ENCODE data around the gene NRN1L.
"Not testable (repeated sequence)": the region's sequence is repeated elsewhere in the genome, so short reads cannot be mapped to it uniquely, and the experiment has no call there.

NRN1L gene

DNA sequence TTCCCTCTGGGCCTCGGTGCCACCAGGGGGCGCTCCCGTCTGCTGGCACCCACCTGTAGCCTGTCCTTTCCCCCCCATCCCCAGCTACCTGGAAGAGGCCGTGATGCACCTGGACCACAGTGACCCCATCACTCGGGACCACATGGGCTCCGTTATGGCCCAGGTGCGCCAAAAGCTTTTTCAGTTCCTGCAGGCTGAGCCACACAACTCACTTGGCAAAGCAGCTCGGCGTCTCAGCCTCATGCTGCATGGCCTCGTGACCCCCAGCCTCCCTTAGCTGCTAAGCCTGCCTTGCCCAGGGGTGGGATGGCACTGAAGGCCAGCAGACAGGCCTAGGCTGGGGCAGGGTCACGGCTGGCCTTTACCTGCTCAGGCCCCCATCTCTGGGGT is 818 bp upstream of the NRN1L start:
- DNase-seq = peak; percentile 78

DNA sequence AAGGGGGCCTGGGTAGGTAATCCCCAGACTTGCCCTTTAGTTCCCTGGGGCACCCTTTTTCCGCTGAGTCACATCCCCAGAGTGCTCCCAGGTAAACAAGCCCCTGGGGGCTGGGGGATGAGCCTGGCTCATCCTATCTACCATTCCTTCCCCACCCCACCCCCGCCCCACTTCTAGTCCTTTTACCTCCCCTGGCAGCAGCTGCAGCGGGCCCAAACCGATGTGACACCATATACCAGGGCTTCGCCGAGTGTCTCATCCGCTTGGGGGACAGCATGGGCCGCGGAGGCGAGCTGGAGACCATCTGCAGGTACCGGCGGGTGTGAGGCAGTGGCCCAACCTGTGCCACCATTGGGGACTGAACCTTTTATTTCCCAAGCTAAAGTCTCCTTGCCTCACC is 860 bp downstream of the NRN1L start:
- DNase-seq = no peak

DNA sequence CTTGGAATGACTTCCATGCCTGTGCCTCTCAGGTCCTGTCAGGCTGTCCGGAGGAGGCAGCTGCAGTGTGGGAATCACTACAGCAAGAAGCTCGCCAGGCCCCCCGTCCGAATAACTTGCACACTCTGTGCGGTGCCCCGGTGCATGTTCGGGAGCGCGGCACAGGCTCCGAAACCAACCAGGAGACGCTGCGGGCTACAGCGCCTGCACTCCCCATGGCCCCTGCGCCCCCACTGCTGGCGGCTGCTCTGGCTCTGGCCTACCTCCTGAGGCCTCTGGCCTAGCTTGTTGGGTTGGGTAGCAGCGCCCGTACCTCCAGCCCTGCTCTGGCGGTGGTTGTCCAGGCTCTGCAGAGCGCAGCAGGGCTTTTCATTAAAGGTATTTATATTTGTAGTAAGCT is 1.3 kb downstream of the NRN1L start:
- no peak for DNase-seq

DNA sequence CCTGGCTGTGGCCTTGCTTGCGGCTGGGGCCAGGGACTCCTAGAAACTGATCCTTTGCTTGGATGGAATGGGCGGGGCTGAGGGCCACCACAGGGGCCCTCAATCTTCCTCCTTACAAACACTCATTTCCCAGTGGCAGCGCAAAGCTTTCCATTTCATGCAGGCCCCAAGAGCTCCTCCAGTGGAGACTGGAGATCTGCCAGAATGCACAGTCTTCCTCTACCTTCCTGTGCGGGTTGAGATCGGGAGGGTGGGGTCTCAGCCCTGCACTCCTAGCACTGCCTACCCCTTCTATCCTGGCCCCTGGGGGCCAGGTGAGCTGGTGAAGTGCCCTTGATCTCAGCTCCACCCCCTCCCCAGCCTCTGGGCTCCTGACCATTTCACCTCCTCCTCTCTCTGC is 1.7 kb downstream of the NRN1L start:
- DNase-seq = no peak

DNA sequence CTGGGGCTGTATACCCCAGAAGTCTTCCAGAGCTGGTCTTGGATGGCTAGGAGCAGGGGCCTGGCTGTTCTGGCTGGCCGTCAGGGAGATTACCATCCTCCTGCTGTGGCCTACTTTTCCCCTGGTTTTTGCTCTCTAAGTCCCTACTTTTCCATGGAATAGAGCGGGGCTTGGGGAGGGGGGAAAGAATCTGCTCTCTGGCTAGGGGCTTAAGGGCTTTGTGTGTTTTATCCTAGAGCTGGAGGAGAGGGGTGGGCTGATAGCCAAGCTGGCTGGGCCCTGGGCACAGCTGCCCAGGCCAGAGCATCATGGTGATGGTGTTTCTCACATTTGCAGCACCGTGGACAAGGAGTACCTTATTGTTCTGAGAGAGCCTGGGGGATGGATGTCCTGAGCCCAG is 3.6 kb downstream of the NRN1L start:
- no peak for DNase-seq

DNA sequence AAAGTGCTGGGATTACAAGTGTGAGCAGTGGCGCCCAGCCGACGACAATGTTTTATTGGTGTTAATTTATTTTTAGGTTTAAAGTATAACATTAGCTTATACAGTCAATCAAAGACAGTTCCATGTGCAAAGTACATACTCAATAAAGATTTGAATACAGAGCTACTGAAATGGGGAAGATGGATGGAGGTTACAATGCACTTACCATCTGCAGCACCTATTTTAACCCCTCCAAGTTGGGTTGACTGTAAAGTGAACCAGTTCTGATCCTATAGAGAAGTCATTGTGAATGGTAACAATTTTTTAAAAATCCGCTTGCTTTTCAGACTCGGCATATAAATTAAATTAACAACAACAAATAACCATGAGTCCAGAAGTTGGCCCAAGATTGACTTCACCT is 7.7 kb downstream of the NRN1L start:
- no peak for DNase-seq

DNA sequence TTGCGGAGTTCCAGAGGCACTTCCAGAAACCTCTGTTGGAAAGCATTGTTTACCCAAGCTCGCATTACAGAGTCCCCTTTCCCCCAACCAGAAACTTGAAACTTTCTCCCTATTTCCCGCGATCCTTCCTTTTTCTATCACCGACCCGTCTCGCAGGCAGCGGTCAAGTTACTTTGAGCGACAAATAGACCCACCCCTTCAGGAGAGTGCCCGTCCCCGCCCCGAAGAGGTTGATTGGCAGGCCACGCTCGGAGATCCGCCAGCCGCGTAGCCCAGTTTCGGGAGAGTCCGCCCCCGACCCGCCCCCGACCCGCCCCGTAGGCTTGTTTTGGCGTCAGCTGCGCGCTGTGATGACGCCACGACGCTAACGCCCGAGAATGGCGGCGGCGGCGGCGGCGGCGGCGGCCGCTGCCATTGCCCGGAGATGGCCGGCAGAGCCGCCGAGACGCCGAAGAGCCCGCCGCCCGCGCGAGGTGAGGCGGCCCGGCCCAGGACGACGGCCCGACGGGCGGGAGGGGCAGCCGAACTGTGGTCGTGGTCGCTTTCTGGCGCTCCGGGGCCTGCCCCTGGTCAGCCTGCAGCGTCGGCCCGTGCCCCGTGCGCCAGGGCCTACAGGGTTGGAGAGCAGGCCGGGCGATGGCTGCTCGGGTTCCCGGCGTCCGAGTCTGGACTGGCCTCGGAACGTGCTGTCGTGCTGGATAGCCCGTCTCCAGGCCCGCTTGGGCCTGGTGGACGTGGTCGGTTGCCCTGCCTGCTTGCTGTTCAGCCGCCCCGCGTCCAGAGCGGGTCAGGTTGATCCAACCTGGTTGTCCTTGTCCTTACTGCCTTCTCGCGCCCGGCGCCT is 8.4 kb downstream of the NRN1L start, which contains the start of gene PSKH1:
PSKH1 (plus strand) TSS at position 356 of the 844 bp plus-strand sequence. CDS start 15,496 bp downstream, outside the sequence.
- DNase-seq = peak; percentile 94

DNA sequence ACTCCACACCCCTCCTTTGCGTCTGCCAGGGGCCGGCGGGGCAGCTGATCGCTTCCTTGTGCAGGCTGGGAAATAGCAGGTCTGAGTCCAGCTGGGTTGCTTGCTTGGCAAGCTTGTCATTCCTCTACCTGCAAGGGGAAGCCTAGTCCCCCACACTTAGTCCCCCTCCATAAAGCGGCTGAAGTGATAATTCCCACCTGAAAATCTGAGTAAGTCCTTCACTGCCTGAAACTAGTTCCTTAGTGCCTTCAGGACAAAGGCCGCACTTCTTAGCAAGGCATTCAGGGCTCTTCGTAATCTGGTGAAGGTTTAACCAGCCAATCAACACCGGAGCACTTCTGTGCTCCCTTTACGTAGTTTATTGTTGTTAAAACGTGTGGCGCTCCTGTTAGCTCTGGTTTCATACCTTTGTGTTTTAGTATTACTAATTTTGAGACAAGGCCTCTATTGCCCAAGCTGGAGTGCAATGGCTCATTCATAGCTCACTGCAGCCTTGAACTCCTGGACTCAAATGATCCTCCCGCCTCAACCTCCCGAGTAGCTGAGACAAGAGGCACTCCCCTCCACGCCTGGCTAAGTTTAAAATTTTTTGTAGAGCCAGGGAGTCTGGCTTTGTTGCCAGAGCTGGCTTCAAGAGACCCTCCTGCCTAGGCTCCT is 9.2 kb downstream of the NRN1L start:
- DNase-seq = no peak

DNA sequence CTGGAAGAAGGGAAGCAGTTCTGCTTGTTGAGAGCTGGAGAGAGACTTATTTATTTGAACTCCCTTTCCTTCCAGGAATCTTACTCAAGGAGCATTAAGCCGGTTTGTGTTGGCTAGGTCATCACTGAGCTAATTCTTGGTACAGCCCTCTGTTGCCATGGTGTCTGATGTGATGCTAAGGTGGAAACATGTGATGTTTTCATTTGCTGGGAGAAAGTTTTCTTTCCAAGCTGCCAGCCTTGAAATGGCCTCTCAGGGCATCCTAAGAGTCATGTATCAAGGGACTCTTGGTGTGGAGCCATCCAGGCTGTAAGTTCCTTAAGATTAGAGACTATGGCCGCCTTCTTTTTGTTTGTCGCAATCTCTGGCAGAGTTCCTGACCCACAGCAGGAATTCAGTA is 12.5 kb downstream of the NRN1L start:
- no peak for DNase-seq

DNA sequence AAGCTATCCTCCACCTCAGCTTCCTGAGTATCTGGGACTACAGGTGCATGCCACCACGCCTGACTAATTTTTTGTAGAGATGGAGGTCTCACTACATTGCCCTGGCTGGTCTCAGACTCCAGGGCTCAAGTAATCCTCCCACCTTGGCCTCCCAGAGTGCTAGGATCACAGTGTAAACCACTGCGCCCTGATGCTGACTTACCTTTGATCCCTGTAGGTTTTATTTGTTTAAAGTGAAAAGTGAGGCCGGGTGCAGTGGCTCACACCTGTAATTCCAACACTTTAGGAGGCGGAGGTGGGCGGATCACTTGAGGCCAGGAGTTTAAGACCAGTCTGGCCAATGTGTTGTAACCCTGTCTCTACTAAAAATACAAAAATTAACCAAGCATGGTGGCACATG is 17.0 kb downstream of the NRN1L start:
- DNase-seq = no peak

DNA sequence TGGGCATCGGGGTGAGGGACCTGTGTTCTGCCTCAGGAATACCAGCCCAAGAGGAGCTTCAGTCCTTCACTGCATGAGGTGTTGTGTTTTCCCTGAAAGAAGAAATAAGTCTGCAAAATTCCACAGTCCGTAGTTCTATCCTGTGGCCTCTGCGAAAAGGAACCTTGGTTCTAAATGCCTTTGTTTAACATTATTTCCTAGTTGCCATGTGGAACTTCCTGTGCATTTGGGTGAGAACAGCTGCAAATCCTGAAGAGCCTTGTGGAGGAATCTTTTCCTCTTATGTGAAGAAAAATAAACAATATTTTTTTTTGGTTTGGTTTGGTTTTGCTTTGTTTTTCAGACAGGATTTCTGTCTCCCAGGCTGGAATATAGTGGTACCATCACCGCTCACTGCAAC is 18.1 kb downstream of the NRN1L start:
- DNase-seq = no peak

DNA sequence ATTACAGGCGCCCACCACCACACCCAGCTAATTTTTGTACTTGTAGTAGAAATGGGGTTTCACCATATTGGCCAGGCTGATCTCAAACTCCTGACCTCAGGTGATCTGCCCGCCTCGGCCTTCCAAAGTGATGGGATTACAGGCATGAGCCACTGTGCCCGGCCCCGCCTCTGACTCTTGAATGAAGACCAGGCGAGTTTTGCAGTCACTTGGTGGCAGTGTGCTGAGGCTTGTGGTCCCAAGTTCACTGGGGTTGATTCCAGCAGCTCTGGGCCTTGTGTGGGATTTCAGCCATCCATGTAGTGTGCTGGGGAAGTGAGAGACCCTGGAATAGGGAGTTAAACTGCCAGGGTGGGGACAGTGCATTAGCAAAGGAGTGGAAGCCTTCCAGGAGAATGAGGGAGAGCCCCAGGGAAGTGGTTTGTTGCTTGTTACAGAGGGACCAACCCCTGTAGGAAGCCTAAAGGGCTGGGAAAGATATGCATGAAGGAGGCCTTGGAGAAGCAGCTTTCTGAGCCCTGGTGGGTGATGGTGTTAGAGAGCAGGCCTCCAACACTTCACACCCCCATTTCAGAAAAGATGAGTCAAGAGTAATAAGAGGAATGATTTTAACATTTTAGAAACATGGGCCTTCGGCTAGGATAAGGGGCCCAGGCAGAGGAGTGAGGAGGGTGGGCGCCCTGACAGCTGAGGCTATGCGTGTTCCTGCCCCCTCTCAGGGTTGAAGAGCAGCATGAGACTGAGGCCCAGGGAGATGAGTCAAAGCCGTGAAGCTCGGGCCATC is 22.9 kb downstream of the NRN1L start:
- no peak for DNase-seq

DNA sequence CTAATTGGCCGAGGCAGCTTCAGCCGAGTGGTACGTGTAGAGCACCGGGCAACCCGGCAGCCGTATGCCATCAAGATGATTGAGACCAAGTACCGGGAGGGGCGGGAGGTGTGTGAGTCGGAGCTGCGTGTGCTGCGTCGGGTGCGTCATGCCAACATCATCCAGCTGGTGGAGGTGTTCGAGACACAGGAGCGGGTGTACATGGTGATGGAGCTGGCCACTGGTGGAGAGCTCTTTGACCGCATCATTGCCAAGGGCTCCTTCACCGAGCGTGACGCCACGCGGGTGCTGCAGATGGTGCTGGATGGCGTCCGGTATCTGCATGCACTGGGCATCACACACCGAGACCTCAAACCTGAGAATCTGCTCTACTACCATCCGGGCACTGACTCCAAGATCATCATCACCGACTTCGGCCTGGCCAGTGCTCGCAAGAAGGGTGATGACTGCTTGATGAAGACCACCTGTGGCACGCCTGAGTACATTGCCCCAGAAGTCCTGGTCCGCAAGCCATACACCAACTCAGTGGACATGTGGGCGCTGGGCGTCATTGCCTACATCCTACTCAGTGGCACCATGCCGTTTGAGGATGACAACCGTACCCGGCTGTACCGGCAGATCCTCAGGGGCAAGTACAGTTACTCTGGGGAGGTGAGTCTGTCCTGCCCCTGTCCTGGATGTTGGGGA is 24.5 kb downstream of the NRN1L start:
- no peak for DNase-seq

DNA sequence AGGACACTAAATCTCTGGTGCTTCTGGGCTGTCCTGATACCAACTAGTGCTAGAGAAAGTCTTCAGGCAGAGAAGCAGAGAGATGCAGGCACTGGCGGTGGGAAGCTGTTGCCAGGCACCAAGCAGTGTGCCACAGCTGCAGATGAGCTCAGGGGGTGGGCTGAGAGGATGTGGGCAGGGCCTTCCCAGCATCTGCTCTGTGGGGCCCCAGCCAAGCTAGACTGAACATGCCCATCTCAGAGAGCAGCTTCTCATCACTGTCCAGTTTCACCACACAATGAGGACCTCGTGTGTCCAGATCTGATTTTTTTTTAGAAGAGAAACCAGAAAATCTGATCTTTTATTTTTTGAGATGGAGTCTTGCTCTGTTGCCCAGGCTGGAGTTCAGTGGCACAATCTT is 25.5 kb downstream of the NRN1L start:
- no peak for DNase-seq

DNA sequence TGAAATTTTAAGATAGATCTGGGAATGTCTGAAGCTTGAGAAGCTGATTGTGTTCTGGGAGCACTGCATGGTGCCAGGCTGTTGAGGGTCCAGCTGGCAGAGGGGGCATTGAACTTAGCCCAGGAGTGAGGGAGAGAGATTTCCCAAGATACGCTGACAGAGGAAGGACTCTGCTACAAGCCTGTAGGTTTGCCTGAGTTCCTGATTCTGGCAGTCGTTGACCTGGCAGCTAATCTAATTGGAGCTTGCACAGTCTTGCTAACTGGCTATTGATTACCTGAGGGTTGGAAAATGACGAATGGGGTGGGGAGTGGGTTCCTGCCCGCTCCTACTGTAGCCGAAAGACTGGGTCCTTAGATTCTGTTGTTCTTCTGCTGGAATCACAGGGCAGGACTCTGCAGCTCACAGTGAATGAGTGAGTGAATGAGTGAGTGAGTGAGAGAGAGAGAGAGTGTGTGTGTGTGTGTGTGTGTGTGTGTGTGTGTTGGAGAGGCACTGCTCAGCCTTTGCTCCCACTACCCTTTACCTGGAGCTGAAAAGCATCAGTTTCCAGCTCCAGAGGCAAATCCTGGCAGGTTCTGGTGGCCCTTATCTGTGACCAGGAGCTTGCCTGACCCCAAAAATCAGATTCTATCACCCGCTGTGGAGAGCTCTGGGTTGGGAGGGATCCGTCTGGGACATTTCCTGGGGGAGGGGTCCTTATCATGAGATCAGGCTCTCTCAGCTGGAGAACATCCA is 30.2 kb downstream of the NRN1L start:
- no peak for DNase-seq

DNA sequence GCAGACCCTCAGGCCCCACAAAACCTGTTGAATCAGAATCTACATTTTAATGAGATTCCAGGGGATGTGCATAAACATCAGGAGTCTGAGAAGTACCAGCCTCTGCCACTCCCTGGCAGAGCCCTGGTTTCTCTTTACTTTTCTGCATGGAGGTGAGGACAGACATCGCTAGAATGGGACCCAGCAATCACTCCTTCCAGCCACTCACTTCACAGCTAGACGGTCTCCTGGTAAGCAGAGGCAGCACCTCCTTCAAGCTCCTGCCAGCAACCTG is 30.7 kb downstream of the NRN1L start:
- DNase-seq = not testable (repeated sequence)

DNA sequence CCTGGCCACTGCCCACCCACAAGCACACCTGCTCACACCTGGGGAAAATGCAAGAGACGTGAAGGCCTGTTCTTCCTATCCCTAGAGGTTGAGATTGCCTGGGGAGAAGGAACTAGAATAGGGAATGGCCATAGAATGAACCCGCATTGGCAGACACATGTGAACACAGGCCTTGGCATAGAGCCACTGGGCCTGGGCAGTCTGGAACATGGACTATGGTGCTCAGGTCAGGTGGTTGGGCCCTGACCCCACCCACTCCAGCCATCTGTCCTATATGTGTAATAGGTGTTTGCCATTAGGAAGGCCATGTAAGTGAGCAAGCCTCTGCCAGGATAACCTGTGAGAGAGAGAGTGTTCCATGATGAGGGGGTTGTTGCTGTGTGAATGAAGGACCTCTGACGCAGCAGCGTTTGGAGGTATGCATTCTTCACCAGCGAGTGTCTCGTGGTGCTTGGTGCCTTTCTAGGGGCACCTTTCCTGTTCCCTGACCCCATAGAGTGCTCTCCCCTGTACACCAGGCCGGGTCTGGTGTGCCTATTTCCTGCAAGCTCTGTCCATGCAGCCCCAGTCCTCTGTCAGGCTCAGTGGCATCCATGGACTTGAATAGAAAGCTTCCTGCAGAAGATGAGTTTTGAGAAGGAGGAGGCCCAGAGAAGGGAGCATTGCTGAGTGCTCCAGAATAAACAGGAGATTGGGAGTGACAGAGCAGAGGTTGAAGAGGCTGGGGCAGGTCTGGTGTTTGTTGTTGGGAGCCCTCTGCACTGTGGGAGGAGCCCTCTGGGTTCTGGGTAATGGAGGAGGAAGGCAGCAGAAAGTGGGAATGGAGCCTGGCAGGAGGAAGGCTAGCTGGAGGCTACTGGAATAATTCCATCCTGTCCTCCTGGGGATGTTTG is 31.4 kb downstream of the NRN1L start:
- DNase-seq = no peak

DNA sequence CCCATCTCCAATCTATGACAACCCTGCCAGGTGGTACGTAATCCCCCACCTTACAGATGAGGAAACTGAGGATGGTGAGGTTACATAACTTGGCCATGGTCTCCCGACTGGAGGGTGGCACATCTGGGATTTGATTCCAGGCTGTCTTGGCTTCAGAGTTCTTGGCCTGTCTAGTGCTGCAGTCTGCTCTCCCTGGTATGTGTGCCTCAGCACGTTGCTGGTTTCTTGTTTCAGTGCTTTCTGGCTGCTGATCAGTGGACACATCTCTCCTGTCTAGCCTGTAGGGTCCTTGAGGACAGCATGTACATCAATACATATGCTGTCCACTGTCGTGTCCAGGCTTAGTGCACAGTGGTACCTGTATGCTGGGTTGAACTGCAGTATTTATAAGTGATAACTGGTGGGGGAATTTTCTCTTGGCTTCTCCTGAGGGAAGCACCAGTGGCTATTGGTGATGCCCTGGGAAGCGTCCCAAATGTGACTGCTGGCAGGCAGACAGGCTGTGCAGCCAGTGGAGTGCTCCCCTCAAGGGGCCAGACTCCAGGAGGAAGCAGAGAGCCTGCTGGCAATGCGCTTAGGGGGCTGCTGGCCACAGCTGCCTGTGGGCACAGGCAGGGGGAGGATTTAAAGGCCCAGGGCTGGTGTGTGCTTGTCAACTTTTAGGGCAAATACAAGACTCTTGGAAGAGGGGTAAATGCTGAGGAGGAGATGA is 32.6 kb downstream of the NRN1L start:
- no peak for DNase-seq

DNA sequence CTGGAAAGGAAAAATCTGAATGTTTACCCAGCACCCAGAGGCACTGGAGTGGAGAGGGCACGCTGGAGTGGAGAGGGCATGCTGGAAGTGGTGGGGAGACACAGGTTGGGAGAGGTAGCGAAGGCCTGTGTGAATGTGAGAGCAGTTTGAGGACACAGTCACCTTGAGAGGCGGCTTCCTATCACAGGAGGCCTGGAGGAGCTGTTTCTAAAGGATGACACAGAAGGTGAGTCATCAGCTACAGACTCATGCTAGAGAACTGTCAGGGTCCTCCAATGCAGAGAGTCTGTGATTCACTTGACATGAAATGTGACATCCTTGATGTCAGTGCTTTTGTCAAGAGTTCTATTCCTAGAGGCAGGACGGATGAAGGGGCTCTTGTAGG is 33.2 kb downstream of the NRN1L start:
- no peak for DNase-seq

DNA sequence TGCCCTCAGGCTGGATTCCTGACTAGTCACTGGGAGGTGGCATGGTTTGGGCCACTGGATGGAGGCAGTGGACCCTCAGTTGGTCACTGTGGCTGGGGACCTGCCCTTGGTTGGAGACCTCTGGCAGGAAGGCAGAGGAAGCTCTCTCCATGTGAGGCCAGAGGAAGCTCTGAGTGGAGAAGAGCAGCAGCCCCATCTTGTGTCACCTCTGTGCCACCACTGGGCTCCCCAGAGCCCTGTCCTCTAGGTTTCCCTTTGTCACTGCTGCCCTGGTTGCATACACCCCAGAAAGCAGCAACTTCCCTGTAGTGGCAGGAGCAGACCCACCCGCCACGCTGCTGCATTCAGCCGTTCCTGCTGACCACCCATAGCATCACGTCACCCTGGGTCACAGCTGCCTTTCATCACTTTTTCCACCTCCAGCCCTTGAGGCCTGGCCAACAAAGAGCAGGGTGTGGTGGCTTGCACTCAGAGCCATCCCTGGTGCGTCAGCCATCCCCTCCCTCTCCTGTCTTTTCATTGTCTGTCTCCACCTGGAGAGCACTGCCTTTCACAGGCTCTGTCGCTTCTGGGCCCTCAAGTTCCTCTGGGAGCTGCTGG is 35.0 kb downstream of the NRN1L start:
- no peak for DNase-seq

DNA sequence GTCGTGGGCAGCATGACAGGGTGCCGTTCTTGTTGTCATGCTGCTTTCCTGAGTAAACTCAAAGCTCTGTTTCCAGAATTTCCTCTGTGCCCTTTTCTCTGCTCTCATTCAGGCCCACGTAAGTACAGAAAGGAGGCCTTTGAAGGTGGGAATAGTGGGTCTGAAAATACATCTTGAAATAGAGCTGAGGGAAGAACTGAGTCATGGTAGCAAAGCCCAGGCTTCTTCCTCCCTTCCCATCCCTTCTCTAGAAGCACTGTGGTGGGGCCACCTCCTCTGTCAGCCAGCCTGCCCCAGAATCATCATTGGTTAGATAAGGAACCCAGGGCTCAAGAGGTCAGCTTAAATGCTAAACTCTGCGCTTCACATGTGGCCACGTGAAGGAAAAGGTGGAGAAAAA is 37.5 kb downstream of the NRN1L start:
- DNase-seq = no peak

All from CD4-positive, alpha-beta T cell treated with Interleukin-10 for 1 hour (primary cell).